ENCODE data around the gene KIFC1.

The KIFC1 gene

DNA sequence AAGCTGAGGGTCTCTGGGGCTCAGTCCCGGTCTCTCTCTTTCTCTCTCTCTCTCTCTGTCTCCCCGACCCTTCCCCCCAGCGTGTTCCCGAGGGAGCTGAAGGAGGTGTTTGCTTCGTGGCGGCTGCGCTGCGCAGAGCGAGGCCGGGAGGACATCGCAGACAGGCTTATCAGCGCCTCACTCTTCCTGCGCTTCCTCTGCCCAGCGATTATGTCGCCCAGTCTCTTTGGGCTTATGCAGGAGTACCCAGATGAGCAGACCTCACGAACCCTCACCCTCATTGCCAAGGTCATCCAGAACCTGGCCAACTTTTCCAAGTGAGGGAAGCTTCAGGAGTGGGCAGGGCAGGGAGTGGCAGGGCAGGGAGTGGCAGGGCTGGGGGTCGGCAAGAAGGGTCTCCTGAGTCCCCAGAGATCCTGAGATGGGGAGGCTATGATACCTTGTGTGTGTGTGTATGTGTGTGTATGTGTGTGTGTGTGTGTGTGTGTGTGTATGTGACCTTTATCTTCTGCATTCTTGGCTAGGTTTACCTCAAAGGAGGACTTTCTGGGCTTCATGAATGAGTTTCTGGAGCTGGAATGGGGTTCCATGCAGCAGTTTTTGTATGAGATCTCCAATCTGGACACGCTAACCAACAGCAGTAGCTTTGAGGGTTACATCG, 49.2 kb downstream of the KIFC1 start:
- DNase-seq (ENCODE audit: low spot score), result no peak
- TF ChIP-seq CTCF (IDR thresholded peaks at IDR 0.05; ENCODE audit: extremely low read depth, missing control alignments), result no peak

GRCh38 chr6:33441457-33441856, 49.8 kb downstream of the KIFC1 start:
- no peak for TF ChIP-seq CTCF (IDR thresholded peaks at IDR 0.05; ENCODE audit: extremely low read depth, missing control alignments)

GRCh38 chr6:33442283-33442682, 50.7 kb downstream of the KIFC1 start:
- no peak for TF ChIP-seq CTCF (IDR thresholded peaks at IDR 0.05; ENCODE audit: extremely low read depth, missing control alignments)

More at GRCh38 chr6:33441457-33441856, 49.8 kb downstream of the KIFC1 start:
- DNase-seq (ENCODE audit: low spot score), result no peak

DNA sequence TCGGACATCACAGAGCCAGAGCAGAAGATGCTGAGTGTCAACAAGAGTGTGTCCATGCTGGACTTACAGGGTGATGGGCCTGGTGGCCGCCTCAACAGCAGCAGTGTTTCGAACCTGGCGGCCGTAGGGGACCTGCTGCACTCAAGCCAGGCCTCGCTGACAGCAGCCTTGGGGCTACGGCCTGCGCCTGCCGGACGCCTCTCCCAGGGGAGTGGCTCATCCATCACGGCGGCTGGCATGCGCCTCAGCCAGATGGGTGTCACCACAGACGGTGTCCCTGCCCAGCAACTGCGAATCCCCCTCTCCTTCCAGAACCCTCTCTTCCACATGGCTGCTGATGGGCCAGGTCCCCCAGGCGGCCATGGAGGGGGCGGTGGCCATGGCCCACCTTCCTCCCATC, 51.4 kb downstream of the KIFC1 start:
- TF ChIP-seq CTCF (IDR thresholded peaks at IDR 0.05; ENCODE audit: extremely low read depth, missing control alignments), result no peak
- no peak for DNase-seq (ENCODE audit: low spot score)

More at GRCh38 chr6:33442283-33442682, 50.7 kb downstream of the KIFC1 start:
- no peak for DNase-seq (ENCODE audit: low spot score)

DNA sequence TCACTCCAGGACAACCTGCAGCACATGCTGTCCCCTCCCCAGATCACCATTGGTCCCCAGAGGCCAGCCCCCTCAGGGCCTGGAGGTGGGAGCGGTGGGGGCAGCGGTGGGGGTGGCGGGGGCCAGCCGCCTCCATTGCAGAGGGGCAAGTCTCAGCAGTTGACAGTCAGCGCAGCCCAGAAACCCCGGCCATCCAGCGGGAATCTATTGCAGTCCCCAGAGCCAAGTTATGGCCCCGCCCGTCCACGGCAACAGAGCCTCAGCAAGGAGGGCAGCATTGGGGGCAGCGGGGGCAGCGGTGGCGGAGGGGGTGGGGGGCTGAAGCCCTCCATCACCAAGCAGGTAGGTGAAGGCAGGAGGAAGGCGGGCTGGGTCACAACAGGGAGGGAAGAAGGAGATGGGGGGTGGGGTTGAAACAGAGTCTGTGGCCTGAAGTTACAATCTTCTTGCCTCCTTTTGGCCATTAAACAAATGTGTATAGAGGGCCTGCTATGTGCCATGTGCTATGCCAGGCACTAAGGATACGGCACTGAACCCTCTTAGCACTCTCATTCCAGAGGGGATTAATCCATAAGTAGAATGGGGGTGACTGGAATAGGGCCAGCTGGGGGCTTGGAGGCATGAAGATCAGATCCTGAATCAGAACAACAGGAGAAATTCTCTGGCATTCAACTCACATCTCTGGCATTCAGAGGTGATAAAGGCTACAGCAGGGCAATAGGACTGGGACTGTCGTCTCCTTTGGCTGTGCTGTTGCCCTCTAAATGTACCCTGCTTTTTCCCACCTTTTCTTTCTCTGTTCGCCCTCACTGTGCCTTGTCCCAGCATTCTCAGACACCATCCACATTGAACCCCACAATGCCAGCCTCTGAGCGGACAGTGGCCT, 52.2 kb downstream of the KIFC1 start:
- no peak for TF ChIP-seq CTCF (IDR thresholded peaks at IDR 0.05; ENCODE audit: extremely low read depth, missing control alignments)

GRCh38 chr6:33445119-33445603, 53.5 kb downstream of the KIFC1 start:
- DNase-seq (ENCODE audit: low spot score), result no peak

More for the DNA sequence above, 52.2 kb downstream of the KIFC1 start:
- no peak for DNase-seq (ENCODE audit: low spot score)

More at GRCh38 chr6:33445119-33445603, 53.5 kb downstream of the KIFC1 start:
- TF ChIP-seq CTCF (IDR thresholded peaks at IDR 0.05; ENCODE audit: extremely low read depth, missing control alignments), result no peak
